BE2C (cell line): ENCODE measurements around the gene PHTF1. TPM values are rescaled to one million over a fixed set of nuclear protein-coding genes. Genes with fewer than 3 reads are reported as not detected.

Experiments
- DNase-seq: peaks from one replicate; pipeline ENCODE4 v3.0.0-alpha.2; 2020
- H3K27me3 ChIP-seq: fragments of 250-450 bp; sonication (Bioruptor Pico); 2 replicates; pipeline ENCODE4 v1.5.1; 2020; ENCODE audit warnings: mild to moderate bottlenecking
- H3K36me3 ChIP-seq: fragments of 250-450 bp; sonication (Bioruptor Pico); 2 replicates; pipeline ENCODE4 v1.5.1; 2020; ENCODE audit warnings: mild to moderate bottlenecking
- H3K4me1 ChIP-seq: fragments of 250-450 bp; sonication (Bioruptor Pico); 2 replicates; pipeline ENCODE4 v1.5.1; 2020
- H3K4me3 ChIP-seq: 2 replicates; pipeline ENCODE4 v1.5.1; 2011; ENCODE audit warnings: low read depth, low read length
- H3K9me3 ChIP-seq: fragments of 250-450 bp; sonication (Bioruptor Pico); 2 replicates; pipeline ENCODE4 v1.5.1; 2020
- CTCF ChIP-seq: IDR thresholded peaks from 2 replicates; pipeline ENCODE4 v1.5.1; 2012; ENCODE audit warnings: mild to moderate bottlenecking, low read depth, low read length
- polyA plus RNA-seq: library from polyadenylated mRNA; unstranded; fragments of >200 nt; gene quantifications from one replicate; pipeline ENCODE4 v1.2.1, GENCODE V29; 2012; ENCODE audit warnings: low read depth, missing spikeins; ENCODE audit not compliant: insufficient read length, insufficient read depth

The PHTF1 gene
- 5.5 TPM for polyA plus RNA-seq

- H3K4me3 ChIP-seq: peak within 1 kb of the TSS; percentile 94
- DNase-seq: peak; percentile 91
- H3K36me3 ChIP-seq: peaks cover 5% of the 10 kb centered on the region
- no peaks in the 10 kb centered on the region for H3K27me3 ChIP-seq
- H3K4me1 ChIP-seq: no peaks in the 10 kb centered on the region
- TF ChIP-seq CTCF: no peak
- no peaks in the 10 kb centered on the region for H3K9me3 ChIP-seq
Observed at GRCh38 chr1:113759333-113760101, at the start of gene PHTF1. TSS of gene PHTF1 (minus strand) at chr1:113759486. CDS start at chr1:113758703, 783 bp downstream.

DNA sequence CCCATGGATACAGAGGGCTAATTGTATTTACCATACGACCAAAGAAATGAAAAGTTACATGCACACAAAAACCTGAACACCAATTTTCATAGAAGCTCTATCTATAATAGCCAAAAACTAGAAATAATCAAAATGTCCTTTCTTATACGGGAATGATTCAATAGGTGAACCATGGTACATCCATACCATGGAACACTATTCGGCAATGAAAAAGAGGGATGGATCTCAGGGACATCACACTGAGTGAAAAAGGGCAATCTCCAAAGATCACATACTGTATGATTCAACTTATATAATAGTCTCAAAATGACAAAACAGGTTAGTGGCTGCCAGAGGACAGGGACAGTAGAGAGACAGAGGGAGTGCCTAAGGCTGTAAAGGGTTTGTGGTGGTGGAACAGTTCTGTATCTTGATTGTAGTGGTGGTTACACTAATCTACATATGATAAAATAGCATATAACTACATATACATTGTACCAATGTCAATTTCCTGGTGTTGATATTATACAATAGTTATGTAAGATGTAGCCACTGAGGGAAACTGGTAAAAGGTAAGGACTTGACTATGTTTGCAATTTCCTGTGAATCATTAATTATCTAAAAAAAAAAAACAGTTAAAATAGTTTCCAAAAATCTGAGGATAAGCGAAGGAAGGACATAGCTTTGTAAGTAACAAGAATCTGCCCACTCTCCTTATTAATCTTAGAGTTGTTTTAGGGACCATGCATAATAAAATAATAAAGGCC, 49.3 kb upstream of the PHTF1 start:
- Histone ChIP-seq H3K27me3 (no peaks in the 10 kb centered on the region), H3K9me3 (no peaks in the 10 kb centered on the region; the same call in 1 of the 2 replicates), H3K36me3 (0 out of 2 replicates have a peak, but pooled peaks cover 2% of the 10 kb centered on the region), H3K4me1 (peaks cover 5% of the 10 kb centered on the region), H3K4me3 (no peak overlapping the region)
- TF ChIP-seq CTCF: no peak
- no peak for DNase-seq

GRCh38 chr1:113805639-113806038, 46.4 kb upstream of the PHTF1 start:
- H3K9me3 ChIP-seq: no peaks in the 10 kb centered on the region; the same call in 1 of the 2 replicates
- 0 out of 2 replicates have a peak, but pooled peaks cover 2% of the 10 kb centered on the region for H3K36me3 ChIP-seq
- no peak for DNase-seq
- peaks cover 5% of the 10 kb centered on the region for H3K4me1 ChIP-seq
- no peaks in the 10 kb centered on the region for H3K27me3 ChIP-seq
- no peak for TF ChIP-seq CTCF
- H3K4me3 ChIP-seq: no peak overlapping the region

- Histone ChIP-seq H3K4me3 (no peak overlapping the region), H3K36me3 (0 out of 2 replicates have a peak, but pooled peaks cover 2% of the 10 kb centered on the region), H3K27me3 (no peaks in the 10 kb centered on the region), H3K9me3 (no peaks in the 10 kb centered on the region; the same call in 1 of the 2 replicates), H3K4me1 (peaks cover 5% of the 10 kb centered on the region)
- no peak for TF ChIP-seq CTCF
- DNase-seq: no peak
Observed at GRCh38 chr1:113805256-113805531, 45.9 kb upstream of the PHTF1 start.

GRCh38 chr1:113804421-113805255, 45.4 kb upstream of the PHTF1 start:
- Histone ChIP-seq H3K36me3 (0 out of 2 replicates have a peak, but pooled peaks cover 2% of the 10 kb centered on the region), H3K4me1 (peaks cover 5% of the 10 kb centered on the region), H3K9me3 (no peaks in the 10 kb centered on the region; the same call in 1 of the 2 replicates), H3K4me3 (no peak overlapping the region), H3K27me3 (no peaks in the 10 kb centered on the region)
- DNase-seq: peak; percentile 12
- TF ChIP-seq CTCF: no peak
